Right hindlimb (tissue), 1 donor: Measurements from ENCODE around the gene LRMDA.

Source experiments
- DNase-seq: peaks from one replicate; pipeline ENCODE4 v3.0.0-alpha.2; 2018

LRMDA gene

DNA sequence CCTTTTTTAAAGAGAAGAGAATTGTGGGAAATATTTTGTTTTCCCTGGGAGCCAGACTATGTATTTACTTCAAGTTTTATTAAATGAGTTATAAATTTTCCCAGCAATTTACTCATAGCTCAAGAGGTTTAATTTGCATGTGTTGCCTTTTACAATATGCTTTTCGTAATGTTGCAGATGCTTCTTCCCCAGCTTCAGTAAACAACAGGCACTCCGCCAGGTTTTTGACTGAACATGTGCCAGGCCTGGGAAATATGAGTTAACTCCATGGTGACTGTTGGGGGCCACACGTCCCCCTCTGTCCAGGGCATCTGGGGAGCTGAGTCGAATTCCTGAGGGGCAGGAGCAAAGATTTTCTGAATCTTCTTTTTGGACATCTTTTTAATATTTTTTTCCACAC is 545.7 kb downstream of the LRMDA start:
- DNase-seq = peak; percentile 51

DNA sequence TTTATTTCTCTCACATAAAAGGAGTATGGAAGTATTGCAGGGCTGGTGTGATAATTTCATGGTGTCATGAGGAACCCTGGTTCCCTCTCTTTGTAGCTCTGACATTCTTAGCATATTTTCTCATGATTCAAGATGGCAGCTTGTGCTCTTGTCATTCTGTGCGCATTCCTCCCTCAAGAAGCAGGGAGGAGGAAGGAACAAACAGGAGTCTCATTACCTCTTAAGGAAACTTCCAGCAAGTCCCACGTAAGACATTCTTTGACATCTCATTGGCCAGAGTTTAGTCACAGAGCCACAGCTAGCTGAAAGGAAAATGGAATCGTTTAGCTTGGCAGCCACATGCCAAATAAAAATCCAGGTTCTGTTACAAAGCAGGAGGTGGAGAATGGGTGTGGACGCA is 546.8 kb downstream of the LRMDA start:
- DNase-seq = no peak

DNA sequence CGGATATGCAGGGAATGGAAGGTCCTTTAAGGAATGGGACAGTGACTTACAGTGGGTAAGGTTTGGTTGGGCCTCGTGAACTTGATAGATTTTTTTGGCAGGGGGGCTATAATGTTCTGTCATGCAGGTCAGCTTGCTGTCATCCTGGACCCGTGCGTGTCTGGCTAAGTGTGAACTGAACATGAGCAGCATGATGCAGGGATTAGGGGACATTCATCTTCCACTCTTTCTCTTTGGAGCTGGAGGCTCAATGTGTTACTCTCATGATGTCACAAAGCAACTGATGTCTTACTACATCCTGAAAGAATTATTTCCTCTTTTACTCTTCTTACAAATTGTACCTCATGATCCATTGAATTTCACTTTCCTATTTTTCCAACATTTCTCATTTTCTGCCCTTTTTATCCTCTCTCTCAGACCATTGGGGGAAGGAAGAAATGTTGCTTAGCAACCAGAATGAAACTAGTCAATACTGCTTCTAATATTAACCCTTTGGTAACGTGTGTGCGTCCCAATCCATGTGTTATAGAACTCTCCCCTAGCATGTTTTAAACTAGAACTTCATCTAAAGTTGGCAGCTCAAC is 549.1 kb downstream of the LRMDA start:
- DNase-seq = no peak

DNA sequence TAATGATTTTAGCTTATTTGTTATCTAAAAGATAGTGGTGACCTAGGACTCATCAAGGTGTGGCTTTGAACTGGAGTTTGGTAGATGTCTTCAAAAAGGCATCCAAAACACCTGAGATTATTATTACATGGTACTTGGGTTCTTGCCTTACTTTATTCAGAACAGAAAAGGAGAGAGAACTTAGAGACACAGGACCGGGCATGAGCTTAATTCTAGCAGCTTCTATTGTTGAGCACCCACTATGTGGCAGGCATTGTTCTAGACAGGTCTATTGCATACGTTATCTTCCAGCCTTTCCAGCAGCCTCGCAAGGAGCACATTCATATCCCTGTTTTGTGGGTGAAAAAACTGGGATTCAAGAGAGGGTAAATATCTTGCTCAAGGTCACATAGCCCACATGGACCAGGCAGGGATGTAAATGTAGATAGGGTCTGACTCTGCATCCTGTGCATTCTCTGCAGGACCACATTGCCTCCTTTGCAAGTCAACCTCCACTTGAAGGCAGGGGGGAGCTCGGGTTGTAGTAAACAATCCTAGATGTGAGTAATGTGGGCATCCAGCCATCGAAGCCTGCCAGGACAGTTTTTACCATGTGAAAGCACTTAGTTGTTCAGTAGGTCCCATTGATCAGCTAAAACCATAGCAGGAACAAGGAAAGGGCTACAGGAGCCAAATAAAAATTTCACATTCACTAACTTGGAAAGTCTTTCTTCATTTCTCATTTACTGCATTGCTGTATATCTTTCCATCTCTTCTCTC is 551.4 kb downstream of the LRMDA start:
- DNase-seq = peak; percentile 38

DNA sequence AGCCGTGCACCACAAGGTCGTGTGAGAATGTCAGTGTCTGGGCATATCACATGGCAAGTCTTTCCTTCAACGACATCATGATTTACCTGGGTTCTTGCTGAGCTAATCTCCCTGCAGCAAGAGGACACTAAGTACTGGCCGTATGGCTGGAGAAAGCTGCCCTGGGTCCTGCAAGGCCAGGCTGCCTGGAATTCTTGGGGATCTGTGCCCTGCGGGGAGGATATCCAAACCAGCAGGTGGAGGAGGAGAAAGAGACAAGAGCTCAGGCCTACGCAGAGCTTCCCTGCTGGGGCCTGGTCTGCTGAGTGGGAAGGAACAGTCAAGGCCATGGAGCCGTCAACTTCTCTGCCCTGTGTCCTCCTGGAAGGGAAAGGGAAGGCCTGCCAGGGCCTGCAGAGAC is 552.6 kb downstream of the LRMDA start:
- DNase-seq = no peak

DNA sequence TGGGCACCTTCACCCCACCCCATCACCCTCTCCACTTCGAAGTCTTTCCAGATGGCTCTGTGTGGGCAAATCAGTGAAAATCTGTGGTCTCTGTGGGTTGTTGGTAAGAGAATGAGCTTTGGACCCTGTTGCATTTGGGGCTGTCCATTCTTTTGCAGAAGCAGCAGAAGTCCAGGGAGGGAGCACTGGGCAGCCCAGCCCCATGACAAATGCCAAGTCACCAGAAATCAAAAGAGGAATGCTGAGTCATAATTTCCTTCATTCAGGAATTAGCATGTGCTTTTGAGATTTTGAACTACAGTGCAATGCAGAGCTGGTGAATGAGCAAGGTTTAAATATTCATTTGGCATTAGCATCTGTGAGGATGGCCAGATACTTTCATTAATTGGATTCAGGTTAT is 556.2 kb downstream of the LRMDA start:
- DNase-seq = no peak

DNA sequence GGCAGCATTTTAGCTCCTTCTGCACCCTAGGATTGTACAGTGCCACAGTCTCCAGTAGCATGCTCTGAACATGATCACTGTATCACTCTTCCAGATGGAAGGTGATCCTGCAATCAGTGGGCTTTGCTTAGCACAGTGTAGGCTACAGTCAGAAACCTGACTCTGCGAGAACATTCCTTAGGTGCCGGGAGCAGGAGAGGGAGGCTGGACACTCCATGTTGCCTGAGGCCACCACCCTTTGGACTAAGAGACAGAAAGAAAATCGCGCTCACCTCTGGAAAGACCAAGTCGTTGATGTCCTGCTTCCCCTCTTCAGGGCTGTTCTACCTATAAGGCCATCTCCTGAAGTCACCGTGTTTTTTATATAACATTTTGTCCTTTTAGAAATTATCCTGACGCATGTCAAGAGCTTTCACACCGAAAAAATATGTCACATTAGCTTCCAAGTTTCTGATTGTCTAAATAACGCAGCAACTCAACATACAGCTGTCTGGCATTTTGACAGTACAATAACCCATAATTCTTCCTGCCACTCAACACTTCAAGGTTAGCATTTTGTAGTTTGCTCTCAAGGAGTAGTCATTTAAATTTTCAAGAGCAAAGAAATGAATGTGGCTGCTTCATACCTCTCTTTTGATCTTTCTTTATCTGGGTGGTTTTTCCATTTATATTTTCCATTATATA is 563.1 kb downstream of the LRMDA start:
- no peak for DNase-seq

DNA sequence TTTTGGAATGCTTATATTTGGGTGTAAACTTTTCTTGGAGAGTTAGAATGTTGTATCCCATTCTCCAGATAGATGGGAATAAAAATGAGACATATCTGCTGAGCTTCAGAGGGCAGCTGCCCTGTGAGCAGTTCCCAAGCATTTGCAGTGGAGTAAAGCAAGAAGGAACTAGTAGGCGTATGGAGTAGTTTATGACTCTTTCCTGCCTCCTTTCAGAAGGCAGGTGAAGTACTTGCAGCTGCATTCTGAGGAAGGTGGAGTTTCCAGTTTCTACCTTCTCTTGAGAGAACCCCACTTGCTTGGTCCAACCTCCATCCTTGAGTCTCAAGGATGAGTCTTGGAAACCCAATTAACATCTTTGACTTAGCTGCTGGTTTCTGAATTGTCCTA is 563.6 kb downstream of the LRMDA start:
- DNase-seq = no peak

DNA sequence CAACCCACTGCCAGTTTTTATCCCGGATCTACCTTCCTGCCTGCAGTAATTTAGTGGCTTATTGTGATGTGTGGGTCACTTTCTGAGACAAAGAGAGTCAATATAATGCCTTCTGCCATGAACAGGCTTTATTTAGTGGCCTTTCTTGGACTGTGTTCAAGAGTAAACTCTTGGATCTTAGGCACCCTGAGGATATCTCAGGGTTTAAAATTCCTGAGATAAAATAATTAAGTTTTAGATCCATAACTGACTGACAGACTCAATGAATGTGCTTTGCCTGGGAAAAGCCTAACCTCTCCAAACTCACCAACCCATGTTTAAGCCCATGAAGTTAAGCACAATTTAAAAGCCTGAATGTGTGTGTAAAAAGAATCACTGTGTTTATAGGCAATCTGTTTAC is 564.3 kb downstream of the LRMDA start:
- DNase-seq = no peak

DNA sequence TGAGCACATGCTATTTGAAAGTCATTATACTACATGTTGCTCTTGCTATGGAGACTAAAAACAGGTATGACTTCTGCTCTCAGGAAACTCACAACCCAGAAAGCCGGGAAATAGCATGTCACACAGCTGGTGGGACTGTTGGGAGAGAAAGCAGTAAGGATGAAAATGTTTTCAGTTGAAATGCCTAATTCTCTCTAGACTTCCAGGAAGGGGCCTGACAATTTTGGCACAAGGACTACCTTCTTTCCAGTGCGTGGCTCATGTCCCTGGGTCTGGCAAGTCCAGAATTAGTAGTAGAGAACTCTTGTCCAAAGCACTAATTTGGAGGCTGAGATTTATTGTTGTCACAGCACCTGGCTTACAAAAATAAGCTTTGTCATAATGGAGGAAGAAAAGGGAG is 567.6 kb downstream of the LRMDA start:
- DNase-seq = no peak

DNA sequence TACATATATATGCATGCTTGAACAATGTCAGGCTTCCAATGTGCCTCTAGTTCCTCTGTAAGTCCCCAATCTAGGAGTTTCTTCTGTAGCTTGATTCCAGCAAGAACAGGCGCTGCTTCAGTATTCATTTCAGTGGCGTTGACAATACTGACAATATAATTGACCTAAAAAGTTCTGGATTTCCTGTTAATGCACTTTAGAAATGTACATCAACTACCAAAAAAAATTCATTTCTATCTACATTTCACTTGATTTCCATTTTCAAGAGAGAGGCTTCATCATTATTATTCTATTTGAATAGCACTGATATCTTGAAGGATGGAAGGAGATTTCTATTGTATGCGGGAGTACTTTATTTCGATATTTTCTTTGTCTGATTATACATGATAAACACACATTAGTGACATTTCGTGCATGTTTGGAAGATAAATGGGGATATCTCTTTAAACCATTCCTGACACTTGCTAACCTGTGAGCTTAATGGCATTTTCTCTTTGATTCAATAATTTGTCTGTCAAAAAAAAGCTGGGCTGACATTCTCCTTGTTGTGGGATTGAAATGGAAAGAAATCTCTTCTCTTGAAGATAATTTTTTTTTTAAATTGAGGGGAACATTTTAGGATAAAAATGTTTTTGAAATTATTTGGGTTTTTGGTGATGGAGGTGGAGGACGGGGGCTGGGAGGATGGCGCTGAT is 568.2 kb downstream of the LRMDA start:
- no peak for DNase-seq

DNA sequence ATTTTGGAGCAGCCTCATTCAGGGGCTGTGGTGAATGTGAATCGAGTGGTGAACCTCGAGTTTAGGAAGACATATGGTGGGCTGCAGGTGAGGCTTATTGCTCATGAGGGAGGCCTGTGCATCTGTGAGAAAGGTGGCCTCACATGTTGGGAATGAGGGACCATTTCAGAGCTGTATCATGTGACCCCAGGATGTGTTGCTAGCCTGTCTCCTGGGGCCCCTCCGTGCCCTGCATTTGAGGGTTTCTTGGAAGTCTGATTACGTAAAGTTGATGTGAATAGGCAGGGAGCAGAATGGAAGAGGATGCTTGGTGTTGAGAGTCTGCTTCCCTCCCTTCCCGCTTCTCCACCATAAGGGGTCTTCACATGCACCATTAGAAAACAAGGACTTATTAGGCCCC is 569.1 kb downstream of the LRMDA start:
- no peak for DNase-seq

DNA sequence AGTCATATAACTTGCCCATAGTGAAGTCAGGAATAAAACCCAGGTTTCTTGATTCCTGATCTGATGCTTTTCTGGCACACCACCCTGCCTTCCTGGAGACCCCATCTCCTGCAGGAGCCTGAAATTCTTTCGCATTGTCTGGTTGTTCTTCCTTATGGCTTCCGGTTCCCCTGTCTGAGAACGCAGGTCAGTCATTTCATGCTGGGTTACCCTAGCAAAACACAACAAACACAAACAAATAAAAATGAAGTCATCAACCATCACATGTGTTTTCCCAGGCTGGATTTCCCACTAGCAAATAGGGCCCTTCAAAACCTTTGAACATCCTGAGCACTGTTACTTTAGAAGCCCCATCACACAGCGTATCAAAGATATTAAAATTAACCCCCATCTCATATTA is 569.6 kb downstream of the LRMDA start:
- no peak for DNase-seq

DNA sequence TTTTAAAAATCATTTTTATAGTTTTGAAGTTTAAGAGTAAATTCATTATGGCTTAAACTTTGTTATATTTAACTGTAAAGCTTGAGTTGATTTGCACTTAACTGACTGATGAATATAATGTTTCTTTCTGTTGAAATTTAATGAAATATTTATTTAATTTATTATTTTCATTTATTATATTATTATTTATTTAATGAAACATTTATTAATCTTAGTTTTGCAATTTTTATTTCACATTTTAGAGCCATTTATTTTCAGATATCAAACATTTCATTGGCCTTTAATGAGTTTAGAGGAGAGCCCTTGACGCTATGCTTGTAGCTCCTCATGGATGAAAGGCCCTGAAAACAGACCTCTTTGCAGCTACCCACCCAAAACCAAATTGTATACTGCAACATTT is 570.0 kb downstream of the LRMDA start:
- no peak for DNase-seq

DNA sequence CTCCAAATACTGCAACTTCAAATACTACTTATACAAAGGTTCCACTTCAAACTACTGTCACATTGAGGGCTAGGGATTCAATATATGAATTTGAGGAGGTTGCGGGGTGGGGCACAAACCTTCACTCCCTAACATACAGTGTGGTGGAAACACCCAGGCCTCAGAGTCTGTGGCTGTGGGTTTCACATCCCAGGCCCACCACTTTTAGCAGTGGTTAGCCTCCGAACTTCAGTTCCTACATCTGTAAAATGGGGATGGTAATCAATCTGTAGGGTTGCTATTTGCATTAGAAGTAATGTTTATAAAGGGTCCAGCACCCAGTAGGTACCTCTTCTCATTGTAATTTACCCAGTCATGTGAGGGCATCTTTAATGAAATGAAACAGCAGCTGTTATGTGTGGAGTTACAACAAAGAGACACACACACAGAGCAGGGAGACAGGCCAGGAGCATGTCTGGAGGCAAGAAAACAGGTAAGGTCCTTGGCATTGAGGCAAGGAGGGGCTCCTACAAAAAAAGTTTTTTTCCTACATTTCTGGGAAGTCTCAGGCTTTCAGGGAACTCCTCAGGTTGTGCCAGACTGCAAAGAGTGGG is 570.9 kb downstream of the LRMDA start:
- no peak for DNase-seq

DNA sequence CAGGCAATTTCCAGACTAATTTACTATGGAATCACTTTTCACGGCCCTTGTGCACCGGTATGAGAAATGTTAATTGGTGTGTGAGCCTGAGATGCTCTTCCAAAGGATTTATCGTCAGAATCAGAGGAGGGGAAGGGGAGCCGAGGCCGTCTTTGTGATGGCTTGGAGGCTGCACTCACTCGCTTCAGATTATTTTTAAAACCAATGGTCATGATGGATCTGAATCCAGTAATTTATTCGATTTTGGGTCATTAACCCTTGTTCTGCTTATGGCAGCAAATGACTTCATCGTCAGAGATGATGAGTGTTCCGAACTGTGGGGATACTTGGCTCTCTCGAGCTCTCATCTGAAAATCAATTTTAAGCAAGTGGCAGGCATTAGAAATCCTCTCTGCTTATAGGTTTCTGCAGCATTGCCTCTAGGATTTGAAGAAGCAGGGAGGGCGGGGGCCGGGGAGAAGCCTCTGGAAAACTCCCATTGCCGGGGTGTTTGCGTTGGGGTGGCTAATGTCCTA is 576.3 kb downstream of the LRMDA start:
- DNase-seq = no peak

DNA sequence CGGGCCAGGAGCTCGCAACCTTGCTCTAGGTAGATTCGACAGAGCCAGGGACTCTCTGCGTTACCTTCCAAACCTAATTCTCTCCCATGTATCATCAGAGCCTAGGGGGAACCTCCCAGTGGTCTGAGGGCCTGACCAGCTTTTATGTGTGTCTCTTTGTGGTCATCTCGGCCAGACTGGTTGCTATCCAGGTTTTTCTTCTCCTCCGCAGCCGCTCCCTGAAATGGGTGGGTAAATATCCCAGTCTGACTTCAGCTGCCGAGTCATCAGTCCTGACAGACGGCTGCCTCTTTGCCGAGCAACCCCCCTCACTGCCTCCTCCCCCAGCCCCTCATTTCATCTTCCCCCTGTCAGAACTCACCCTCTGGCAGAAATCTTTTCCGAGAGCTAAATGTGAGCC is 578.1 kb downstream of the LRMDA start:
- DNase-seq = no peak

DNA sequence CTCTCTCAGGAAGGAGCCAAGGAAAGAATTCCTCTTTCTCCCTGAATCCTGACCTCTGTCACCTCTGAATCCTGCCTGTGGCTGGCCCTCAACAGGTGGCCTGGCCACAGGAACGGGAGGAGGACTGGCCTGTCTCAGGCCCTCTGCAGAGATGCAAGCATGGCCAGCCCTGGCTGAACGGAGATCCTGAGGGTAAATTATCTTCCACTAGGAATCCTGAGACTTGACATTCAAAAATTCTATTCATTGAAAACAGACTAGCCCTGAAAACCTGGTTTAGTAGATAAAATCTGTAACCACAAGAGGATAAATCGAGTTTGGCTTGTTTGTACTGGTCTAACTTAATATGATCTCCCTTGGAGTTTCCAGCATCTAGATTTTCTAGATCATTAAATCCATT is 579.3 kb downstream of the LRMDA start:
- no peak for DNase-seq

DNA sequence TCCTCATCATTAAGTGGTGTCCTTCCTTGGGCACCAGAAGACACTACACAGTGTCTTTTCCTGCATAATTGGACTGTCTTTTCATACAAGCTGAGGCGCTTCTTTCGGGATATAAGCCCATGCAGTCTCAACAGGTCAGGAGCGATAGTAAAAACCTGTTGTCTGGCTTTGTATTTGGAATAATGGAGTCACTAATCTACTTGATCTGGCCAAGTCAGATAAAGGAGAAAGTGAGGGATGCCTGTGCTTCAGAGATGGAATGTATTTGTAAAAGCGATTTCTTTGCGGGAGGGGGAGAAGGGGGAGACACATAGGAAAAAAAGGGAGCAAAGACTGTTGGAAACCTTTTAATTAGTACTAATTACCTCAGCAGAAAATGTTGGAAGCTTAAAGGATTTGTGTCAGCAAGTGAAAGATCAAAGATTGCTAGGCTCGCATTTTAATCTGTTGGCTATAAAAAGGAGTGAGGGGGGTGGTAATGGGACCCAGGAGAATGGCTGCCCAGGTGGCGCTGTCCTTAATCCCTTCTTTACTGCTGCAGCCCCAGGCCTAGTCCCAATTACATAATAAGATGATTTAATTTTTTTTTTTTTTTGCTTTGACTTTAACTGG is 581.4 kb downstream of the LRMDA start:
- no peak for DNase-seq

DNA sequence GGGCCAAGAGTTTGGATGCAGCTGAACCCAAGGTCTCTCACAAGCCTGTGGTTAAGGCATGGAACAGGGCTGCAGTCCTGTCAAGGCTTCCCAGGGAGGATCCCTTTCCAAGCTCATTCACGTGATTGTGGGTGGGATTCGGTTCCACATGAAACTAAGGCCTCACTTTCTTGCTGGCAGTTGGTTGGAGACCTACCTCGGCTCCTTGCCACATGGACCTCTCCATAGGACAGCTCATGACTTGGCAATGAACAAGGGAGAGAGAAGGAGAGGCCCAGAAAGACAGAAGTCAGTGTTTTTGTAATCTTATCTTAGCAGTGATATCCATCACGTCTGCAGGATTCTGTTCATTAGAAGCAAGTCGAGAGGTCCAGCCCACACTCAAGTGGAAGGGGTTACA is 583.8 kb downstream of the LRMDA start:
- no peak for DNase-seq

DNA sequence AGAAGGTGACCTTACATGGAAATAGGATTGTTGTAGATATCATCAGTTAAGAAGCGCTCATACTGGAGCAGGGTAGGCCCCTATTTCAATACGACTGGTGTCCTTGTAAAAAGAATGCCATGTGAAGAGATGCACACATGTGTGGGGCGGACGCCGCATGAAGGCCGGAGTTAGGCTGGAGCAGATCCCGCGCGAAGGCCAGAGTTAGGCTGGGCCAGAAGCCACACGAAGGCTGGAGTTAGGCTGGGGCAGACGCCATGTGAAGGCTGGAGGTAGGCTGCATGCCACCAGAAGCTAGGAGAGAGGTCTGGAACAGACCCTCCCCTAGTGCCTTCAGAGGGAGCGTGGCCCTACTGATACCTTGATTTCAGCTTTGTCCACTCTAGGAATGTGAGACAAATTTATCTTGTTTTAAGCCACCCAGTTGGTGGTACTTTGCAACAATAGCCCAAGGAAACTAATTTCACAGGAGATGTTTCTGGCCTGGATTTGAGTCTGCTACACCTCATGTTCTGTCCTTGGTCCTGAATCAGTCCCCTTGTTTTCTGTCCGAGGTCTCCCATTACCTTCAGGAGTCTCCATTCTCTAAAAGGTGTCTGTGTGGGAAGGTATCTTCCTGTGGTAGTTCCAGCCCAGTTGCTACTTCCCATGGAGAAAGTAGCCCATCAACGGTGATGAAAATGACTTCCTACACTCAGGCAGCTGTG is 585.8 kb downstream of the LRMDA start:
- DNase-seq = no peak
